Measurements from ENCODE around the gene ABHD12.
"Not testable (repeated sequence)": the region's sequence is repeated elsewhere in the genome, so short reads cannot be mapped to it uniquely, and the experiment has no call there.

The ABHD12 gene

DNA sequence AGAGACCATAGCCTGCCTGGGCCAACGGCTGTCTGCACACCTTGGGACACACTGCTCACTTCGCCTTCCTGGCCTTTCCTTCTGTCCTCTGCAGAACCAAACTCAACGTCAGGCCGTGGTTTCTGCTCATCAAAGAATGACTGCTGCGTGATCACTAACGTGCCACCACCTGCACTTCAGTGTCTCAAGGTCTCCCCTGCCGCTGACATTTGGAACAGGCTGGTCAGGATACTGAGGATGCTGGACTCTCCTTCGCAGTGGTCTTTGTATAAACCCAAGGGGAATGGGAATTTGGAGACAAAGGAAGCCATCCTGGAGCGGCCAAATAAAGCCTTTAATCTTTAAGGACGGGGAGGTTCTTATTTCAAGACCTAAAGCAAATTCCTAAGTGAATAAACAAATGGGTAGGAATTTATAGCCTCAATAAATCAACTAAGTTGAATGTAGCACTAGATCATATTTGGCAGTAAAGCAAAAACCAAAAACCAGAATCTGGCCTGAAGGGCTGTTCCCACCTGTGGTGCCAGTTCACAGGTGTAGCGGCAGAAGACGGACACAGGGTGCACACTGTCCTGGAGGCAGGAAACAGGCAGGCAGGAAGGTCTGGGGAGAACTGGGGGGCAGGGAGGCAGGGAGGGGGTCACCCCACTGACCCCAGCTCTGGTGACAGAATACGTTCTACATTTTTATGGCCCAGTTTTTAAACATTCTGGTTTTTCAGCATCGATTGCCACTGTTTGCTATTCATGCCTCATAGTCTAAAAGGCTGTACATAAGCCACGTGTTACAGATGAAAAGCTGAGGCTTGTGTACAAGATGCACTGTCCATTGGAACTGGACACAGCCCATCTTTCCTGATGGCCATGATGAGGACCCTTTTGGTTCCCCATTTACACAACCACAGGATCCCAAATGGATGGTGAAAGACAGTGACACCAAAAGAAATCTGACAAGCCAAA is 36.6 kb downstream of the ABHD12 start:
- TF ChIP-seq ZNF274 (IDR thresholded peaks at IDR 0.05; ENCODE audit: low read depth, low read length): no peak
- no peak overlapping the region for H3K4me3 ChIP-seq (ENCODE audit: low read length)

- TF ChIP-seq ZNF274 (IDR thresholded peaks at IDR 0.05; ENCODE audit: low read depth, low read length): no peak
- no peak overlapping the region for H3K4me3 ChIP-seq (ENCODE audit: low read length)
Measured at GRCh38 chr20:25353353-25353746, 37.3 kb downstream of the ABHD12 start.

GRCh38 chr20:25352746-25353145 is 37.9 kb downstream of the ABHD12 start:
- TF ChIP-seq ZNF274 (IDR thresholded peaks at IDR 0.05; ENCODE audit: low read depth, low read length): no peak
- H3K4me3 ChIP-seq (ENCODE audit: low read length): no peak overlapping the region

- H3K4me3 ChIP-seq (ENCODE audit: low read length): no peak overlapping the region
- TF ChIP-seq ZNF274 (IDR thresholded peaks at IDR 0.05; ENCODE audit: low read depth, low read length): no peak
Measured at GRCh38 chr20:25351024-25351360, 39.6 kb downstream of the ABHD12 start.

- TF ChIP-seq ZNF274 (IDR thresholded peaks at IDR 0.05; ENCODE audit: low read depth, low read length): no peak
- H3K4me3 ChIP-seq (ENCODE audit: low read length): no peak overlapping the region
Measured at GRCh38 chr20:25346349-25346748, 44.3 kb downstream of the ABHD12 start.

GRCh38 chr20:25345721-25346120 is 44.9 kb downstream of the ABHD12 start:
- TF ChIP-seq ZNF274 (IDR thresholded peaks at IDR 0.05; ENCODE audit: low read depth, low read length): no peak
- H3K4me3 ChIP-seq (ENCODE audit: low read length): no peak overlapping the region

GRCh38 chr20:25344634-25345033 is 46.0 kb downstream of the ABHD12 start:
- no peak overlapping the region for H3K4me3 ChIP-seq (ENCODE audit: low read length)
- TF ChIP-seq ZNF274 (IDR thresholded peaks at IDR 0.05; ENCODE audit: low read depth, low read length): no peak

- TF ChIP-seq ZNF274 (IDR thresholded peaks at IDR 0.05; ENCODE audit: low read depth, low read length): no peak
- no peak overlapping the region for H3K4me3 ChIP-seq (ENCODE audit: low read length)
Measured at GRCh38 chr20:25341716-25342680, 48.6 kb downstream of the ABHD12 start.

- no peak overlapping the region for H3K4me3 ChIP-seq (ENCODE audit: low read length)
- TF ChIP-seq ZNF274 (IDR thresholded peaks at IDR 0.05; ENCODE audit: low read depth, low read length): no peak
Measured at GRCh38 chr20:25340380-25340779, 50.3 kb downstream of the ABHD12 start.

DNA sequence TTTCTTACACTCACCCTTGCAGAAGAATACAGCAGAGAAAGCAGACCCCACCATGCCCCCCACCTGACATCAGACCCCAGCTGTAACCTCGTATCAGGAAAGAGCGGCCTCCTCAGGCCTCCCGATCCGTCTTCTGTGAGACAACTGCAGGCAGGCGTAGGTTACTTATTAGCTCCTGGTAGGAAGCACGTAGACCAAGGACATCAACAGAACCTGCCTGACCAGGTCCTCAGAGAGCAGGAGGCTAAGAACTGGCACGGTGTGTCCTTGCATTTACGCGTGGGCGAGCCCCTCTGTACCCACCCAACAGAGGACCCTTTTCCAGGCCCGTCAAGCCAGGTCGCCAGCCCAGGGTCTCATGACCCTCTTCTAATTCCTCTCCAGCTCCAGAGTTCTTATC is 51.0 kb downstream of the ABHD12 start:
- no peak overlapping the region for H3K4me3 ChIP-seq (ENCODE audit: low read length)
- TF ChIP-seq ZNF274 (IDR thresholded peaks at IDR 0.05; ENCODE audit: low read depth, low read length): no peak

DNA sequence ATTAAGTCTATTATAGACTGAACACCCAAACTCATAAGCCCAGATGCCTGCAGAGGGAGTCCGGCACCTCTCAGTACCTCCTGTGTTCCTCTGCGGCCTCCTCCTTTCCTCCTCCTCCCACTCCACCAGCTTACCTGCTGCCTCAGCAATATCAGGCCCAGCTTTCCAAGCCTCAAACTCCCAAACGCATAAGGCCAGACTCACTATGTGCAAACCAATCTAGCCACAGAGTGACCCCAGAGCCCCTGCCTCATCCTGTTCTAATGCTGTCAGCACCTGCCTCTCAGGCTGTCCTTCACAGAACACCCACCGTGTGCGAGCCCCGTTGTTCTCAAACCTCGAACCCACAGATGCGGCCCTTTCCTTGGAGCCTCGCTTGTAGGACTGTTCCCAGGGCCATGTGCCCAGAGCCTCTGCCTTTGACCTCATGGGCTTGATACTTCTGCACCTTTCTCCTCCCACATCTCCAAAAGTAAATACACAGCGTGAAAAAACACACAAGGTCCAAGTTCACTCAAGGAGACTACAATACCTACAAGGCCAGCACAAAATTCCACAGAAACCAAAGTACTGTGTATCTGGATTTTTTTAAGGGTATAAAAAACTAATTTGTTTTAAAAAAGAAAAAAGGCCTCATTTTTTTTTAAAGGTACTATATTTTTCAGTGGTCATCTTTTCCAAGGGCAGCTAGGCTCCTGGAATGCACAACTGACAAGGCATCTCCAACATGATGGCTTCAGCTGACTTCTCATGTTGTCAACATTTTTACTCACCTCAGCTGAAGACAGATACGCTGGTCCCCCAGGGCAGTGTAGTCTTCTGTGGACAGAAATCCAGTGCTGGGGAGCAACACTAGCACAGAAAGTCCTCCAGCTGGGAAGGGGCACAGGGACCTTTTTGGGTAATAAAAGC is 52.3 kb downstream of the ABHD12 start:
- TF ChIP-seq ZNF274 (IDR thresholded peaks at IDR 0.05; ENCODE audit: low read depth, low read length): no peak
- H3K4me3 ChIP-seq (ENCODE audit: low read length): no peak overlapping the region

- TF ChIP-seq ZNF274 (IDR thresholded peaks at IDR 0.05; ENCODE audit: low read depth, low read length): no peak
- no peak overlapping the region for H3K4me3 ChIP-seq (ENCODE audit: low read length)
Measured at GRCh38 chr20:25336561-25337422, 53.8 kb downstream of the ABHD12 start.

- not testable (repeated sequence) for H3K4me3 ChIP-seq (ENCODE audit: low read length)
Measured at GRCh38 chr20:25334972-25335371, 55.7 kb downstream of the ABHD12 start.
